ENCODE measurements around the gene PDE7B. TPM values are rescaled to one million over a fixed set of nuclear protein-coding genes. Genes with fewer than 3 reads are reported as not detected.
A peak's percentile ranks its signal among the peaks of the same experiment; 100 is the strongest.

Gene PDE7B
- total RNA-seq, 1 experiment from 2014 or later = not detected

- Mint-ChIP-seq H3K4me1 (peaks cover 19% of the 10 kb centered on the region), H3K27ac (no peak overlapping the region), H3K4me3 (no peak overlapping the region), H3K27me3 (ENCODE audit: low read depth) (no peaks in the 10 kb centered on the region), H3K36me3 (no peaks in the 10 kb centered on the region), H3K9me3 (no peaks in the 10 kb centered on the region; the same call in none of the 2 replicates)
- no peak for DNase-seq (ENCODE audit: low spot score)
- TF ChIP-seq TEAD1 (CRISPR knock-in tag; IDR thresholded peaks at IDR 0.05) = no peak
- no peak for ATAC-seq
- POLR2A ChIA-PET = no interaction called here
- CTCF ChIA-PET = interaction anchor here (1.6 kb wide), 1 partner anchor 76 kb away, joined by 5 read pairs; no protein-coding TSS in a partner anchor
These were observed 17.7 kb upstream of the PDE7B start for GRCh38 chr6:135833771-135834170.

- no peaks in the 10 kb centered on the region for H3K36me3 Mint-ChIP-seq
- H3K4me3 Mint-ChIP-seq = no peak overlapping the region
- POLR2A ChIA-PET = no interaction called here
- H3K27ac Mint-ChIP-seq = no peak overlapping the region
- H3K27me3 Mint-ChIP-seq (ENCODE audit: low read depth) = no peaks in the 10 kb centered on the region
- TF ChIP-seq USF1 (CRISPR knock-in tag; IDR thresholded peaks at IDR 0.05) (no peak), ZNF416 (CRISPR knock-in tag; IDR thresholded peaks at IDR 0.05) (no peak), TP53 (CRISPR knock-in tag; IDR thresholded peaks at IDR 0.05) (no peak), ZNF138 (CRISPR knock-in tag; conservative IDR thresholded peaks at IDR 0.05) (no peak), MYBL2 (CRISPR knock-in tag; IDR thresholded peaks at IDR 0.05) (no peak), JAZF1 (CRISPR knock-in tag; IDR thresholded peaks at IDR 0.05) (no peak), GABPB1 (CRISPR knock-in tag; IDR thresholded peaks at IDR 0.05) (no peak), CREB1 (CRISPR knock-in tag; IDR thresholded peaks at IDR 0.05) (no peak), ZNF263 (CRISPR knock-in tag; IDR thresholded peaks at IDR 0.05; ENCODE audit: low read depth) (no peak), OVOL2 (CRISPR knock-in tag; IDR thresholded peaks at IDR 0.05; ENCODE audit: borderline replicate concordance) (no peak), ETV6 (CRISPR knock-in tag; IDR thresholded peaks at IDR 0.05) (no peak), MAX (CRISPR knock-in tag; IDR thresholded peaks at IDR 0.05) (no peak), ZNF532 (CRISPR knock-in tag; IDR thresholded peaks at IDR 0.05; ENCODE audit: borderline replicate concordance) (no peak), E2F1 (CRISPR knock-in tag; IDR thresholded peaks at IDR 0.05) (no peak), TCF7 (CRISPR knock-in tag; IDR thresholded peaks at IDR 0.05; ENCODE audit: low read depth) (no peak)
- peaks cover 20% of the 10 kb centered on the region for H3K4me1 Mint-ChIP-seq
- no peaks in the 10 kb centered on the region; the same call in 1 of the 2 replicates for H3K9me3 Mint-ChIP-seq
- CTCF ChIA-PET = interaction anchor here (1.2 kb wide), 1 partner anchor 71 kb away, joined by 3 read pairs; no protein-coding TSS in a partner anchor
- peak; percentile 55 for ATAC-seq
- no peak for DNase-seq (ENCODE audit: low spot score)
These were observed 13.6 kb upstream of the PDE7B start for GRCh38 chr6:135837735-135838449.

GRCh38 chr6:135839121-135839520 is 12.4 kb upstream of the PDE7B start:
- H3K36me3 Mint-ChIP-seq = no peaks in the 10 kb centered on the region
- ChIA-PET CTCF (no interaction called here), POLR2A (no interaction called here)
- no peak for TF ChIP-seq CBFB (CRISPR knock-in tag; IDR thresholded peaks at IDR 0.05; ENCODE audit: low read depth)
- TF ChIP-seq PRRX2 (CRISPR knock-in tag; IDR thresholded peaks at IDR 0.05) = no peak
- TF ChIP-seq FOXK1 (CRISPR knock-in tag; IDR thresholded peaks at IDR 0.05) = no peak
- TF ChIP-seq SMAD3 (CRISPR knock-in tag; IDR thresholded peaks at IDR 0.05; ENCODE audit: borderline replicate concordance) = no peak
- TF ChIP-seq HMGA2 (CRISPR knock-in tag; IDR thresholded peaks at IDR 0.05) = no peak
- TF ChIP-seq TCF7 (CRISPR knock-in tag; IDR thresholded peaks at IDR 0.05; ENCODE audit: low read depth) = no peak
- TF ChIP-seq NR3C1 (CRISPR knock-in tag; conservative IDR thresholded peaks at IDR 0.05; ENCODE audit: low read depth) = no peak
- TF ChIP-seq ZNF121 (CRISPR knock-in tag; IDR thresholded peaks at IDR 0.05) = no peak
- TF ChIP-seq HMGXB4 (CRISPR knock-in tag; IDR thresholded peaks at IDR 0.05) = no peak
- TF ChIP-seq SP1 (CRISPR knock-in tag; conservative IDR thresholded peaks at IDR 0.05) = no peak
- no peak overlapping the region for H3K27ac Mint-ChIP-seq
- no peaks in the 10 kb centered on the region; the same call in 1 of the 2 replicates for H3K9me3 Mint-ChIP-seq
- DNase-seq (ENCODE audit: low spot score) (no peak), ATAC-seq (no peak)
- peaks cover 16% of the 10 kb centered on the region for H3K4me1 Mint-ChIP-seq
- H3K27me3 Mint-ChIP-seq (ENCODE audit: low read depth) = no peaks in the 10 kb centered on the region
- no peak overlapping the region for H3K4me3 Mint-ChIP-seq

Data from WTC11 (cell line).